HG03342 (cell line): ENCODE results near the gene FBXL22.

Experiments
- ATAC-seq: cut with Tn5 transposase; IDR thresholded peaks from one replicate; pipeline ENCODE4 v1.9.1; 2021; ENCODE audit warnings: mild to moderate bottlenecking, moderate library complexity; ENCODE audit not compliant: unreplicated experiment

FBXL22 gene

GRCh38 chr15:63593705-63594671 is 3.2 kb upstream of the FBXL22 start:
- no peak for ATAC-seq

- ATAC-seq = no peak
Observed at GRCh38 chr15:63595065-63595464, 2.1 kb upstream of the FBXL22 start.

DNA sequence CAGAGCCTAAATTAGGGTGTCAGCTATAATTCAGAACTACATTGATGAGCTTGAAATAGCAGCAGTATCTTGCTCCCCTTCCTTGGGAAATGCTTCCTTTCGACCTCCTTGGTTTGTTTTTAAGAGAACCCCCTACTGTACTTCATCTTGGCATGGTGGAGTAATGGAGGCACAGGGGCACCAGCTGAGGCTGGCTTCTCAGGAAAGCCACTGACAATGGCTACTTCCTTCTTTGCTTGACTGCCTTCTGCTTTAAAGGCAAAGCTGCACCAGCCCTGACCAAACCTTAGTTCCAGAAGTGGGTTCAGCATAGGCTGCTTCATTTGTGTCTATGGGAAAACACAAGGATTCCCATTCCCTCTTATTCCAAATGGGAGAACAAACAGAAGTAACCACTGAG is 1.5 kb upstream of the FBXL22 start:
- no peak for ATAC-seq

GRCh38 chr15:63596676-63597037 is 530 bp upstream of the FBXL22 start:
- ATAC-seq = no peak

DNA sequence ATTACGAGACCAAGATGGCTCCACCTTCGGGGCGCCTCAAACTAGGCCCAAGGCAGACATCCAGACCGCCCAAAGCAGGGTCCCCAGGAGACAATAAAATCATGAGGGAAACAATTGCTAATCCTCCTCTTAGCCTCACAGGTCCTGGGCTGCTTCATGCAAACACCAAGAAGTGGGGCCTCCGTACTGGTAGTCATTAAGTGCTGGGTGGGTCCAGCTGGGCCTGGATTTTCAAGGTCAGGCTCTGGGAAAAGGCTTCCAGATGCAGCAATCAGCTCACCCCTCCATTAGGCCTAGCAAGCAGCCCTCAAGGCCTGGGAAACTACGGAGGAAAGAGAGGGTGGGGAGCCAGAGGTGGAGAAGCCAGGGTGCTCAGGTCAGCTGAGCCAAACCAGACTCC is 634 bp downstream of the FBXL22 start:
- ATAC-seq = no peak

- ATAC-seq = no peak
Observed at GRCh38 chr15:63598473-63599400, 1.6 kb downstream of the FBXL22 start.

DNA sequence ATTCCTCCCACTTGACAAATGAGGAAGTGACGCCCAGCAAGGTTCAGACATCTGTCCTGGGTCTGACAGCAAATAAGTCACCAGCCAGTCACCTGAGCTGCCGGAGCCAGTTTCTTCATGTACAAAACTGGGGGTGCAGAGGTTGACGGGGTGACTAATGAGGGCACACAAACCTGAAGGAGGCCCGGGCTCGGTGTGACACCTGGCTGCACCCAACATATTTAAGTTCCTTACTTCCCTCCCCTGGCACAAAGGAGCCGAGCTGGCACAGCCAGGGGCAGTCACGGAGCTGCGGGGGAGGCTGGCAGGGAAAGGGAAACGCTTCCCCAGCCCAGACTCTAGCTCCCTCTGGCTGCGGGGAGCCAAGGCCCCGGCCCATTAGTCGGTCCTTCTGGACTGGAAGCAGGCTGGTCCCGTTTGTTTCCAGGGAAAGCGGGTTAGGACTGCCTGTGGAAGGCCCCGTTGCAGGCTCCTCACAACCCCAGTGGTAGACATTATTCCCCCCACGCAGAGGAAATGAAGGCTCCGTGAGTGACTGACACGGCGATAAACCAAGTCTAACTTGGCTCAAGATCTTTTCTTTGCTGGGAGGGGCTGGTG is 2.3 kb downstream of the FBXL22 start:
- no peak for ATAC-seq

- no peak for ATAC-seq
Observed at GRCh38 chr15:63600001-63600615, 2.9 kb downstream of the FBXL22 start.

DNA sequence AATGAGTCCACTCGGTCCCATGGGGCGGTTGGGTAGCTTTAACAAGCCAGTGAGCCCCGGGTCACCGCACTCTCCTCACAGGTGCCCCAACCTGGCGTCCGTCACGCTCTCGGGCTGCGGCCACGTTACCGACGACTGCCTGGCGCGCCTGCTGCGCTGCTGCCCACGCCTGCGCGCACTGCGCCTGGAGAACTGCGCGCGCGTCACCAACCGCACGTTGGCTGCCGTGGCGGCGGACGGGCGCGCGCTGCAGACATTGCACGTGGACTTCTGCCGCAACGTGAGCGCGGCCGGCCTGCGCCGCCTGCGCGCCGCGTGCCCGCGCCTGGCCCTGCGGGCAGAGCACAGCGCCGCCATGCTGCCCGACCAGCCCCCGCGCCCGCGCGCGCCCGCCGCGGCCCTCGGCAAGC is 3.4 kb downstream of the FBXL22 start:
- peak; percentile 67 for ATAC-seq

- ATAC-seq = no peak
Observed at GRCh38 chr15:63601026-63601703, 4.0 kb downstream of the FBXL22 start.

DNA sequence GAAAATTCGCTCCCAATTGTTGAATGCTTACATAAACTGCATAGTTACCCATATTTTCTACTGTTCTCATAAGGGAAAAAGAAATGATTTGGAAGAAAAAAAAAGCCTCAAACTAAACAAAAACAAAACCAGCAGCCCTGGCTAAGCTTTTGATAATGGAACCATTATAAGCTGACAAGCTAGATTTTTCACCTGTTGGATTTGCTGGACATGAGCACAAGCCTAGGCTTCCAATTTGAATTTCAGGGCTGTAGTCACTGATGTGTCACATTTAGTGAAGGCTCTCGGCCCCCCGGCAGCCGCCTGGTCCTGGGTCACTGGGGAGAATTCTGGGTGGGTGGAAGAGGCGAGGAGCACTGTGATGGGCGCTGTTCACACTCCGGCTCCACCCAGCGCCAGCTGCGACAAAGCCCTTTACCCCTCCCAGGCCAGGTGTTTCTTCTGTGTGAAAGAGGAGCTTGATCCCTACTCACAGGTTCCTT is 4.6 kb downstream of the FBXL22 start:
- ATAC-seq = no peak

GRCh38 chr15:63602595-63602994 is 5.4 kb downstream of the FBXL22 start:
- no peak for ATAC-seq

DNA sequence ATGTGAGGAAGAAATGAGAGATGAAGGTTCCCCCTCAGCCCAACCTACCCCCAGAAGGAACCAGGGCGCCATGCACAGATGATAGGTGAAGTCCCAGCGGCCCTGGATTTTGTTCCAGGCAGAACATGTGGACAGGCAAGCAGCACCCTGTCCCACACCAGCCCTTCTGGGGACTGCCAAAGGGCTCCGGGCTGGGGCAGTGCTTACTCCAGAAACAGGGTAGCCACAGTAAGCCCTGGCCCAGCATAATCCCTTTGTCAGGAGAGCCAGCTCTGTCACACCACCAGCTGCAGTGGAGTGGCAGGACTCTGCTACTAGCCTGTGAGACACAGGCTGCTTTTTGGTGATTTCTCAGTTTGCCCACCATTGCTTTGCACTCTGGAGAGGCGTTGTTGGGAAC is 6.3 kb downstream of the FBXL22 start:
- no peak for ATAC-seq

DNA sequence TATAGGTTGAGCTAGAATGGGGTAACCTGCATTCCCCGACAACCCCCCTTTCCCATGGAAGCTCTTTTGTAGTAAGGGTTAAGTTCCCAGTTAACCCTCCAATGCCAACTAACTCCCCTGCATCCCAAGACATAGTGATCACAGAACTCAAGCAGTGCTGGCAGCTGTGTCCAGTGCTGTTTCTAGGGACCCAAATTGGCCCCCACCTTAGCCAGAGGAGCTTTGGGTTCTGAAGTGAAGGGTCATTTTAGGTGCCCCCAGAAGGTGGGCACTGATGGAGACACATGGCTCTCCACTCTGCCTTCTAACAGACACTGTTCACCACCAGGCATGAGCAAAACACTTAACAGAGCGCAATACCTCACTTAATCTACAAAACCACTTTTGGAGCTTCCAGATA is 7.1 kb downstream of the FBXL22 start:
- no peak for ATAC-seq

DNA sequence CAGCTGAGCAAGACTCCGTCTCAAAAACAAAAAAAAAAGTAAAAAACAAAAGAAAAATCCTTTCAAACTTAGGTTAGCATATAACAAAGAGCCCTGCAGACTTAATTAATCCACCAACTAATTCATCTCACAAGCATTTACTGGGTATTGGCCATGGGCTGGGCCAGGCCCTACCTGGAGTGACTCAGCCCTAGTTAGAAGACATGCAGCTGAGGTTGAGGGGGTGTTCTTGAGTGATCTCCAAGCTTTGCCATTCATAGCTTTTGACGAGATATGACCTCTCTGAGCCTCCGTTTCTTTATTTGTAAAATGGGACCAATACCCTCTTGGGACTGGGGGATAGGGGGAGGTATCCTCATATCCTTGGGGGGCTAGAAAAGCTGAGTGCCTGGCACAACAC is 7.8 kb downstream of the FBXL22 start:
- ATAC-seq = no peak

DNA sequence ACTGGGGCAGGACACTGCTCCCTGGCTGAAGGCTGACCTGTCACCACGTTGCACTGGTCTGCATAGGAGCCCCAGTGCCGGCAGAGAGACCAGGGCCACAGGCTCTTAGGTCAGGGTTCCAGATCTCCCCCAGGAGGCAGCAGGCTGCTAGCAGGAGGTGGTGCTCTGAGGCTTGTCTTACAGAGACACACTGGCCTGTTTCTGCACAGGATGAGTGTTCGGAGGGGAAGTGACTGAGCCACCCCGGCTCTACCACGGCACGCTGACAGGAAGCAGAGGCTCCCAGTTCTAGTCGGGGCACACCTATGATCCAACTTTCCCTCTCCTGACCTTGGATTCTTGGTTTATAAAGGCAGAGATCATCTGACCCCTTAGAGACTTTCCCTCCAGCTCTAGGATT is 8.6 kb downstream of the FBXL22 start:
- no peak for ATAC-seq

DNA sequence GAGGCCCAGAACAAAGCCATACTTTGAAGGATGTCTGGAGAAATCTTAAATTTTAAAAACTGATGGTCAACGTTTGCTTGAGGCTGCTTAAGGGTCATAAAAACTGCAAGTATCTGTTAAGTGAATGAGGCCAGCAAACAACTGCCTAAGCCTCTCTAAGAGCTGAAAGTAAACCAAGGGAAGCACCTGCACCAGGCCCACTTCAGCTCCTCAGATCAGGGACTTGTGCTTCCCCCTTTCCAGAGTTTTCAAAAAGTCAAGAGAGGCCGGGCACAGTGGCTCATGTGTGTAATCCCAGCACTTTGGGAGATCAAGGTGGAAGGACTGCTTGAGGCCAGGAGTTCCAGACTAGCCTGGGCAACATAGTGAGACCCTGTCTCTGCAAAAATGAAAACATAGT is 9.1 kb downstream of the FBXL22 start:
- no peak for ATAC-seq

DNA sequence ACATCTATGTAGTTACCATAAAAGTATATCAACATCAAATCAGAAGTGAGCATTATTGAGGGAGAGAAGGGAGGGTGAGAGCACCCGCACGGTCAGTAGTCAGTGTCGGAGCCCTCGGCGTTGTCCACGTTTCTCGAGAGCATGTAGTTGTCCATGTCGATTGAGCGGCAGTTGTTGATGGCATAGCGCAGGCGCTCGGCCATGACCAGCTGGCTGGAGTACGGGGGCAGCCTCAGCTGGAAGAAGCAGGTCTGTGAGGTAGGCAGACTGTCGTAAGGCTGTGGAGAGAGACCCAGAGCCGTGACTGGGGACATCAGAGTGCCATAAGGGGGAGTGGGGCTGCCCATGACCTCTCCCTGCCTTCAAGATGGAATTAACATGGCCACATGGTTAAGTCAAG is 11.8 kb downstream of the FBXL22 start:
- no peak for ATAC-seq

- ATAC-seq = no peak
Observed at GRCh38 chr15:63609448-63609847, 12.3 kb downstream of the FBXL22 start.

GRCh38 chr15:63610209-63610841 is 13.1 kb downstream of the FBXL22 start:
- ATAC-seq = peak; percentile 54
